ENCODE measurements around the gene RSPH10B2. TPM values are rescaled to one million over a fixed set of nuclear protein-coding genes. Genes with fewer than 3 reads are reported as not detected.
"Not testable (repeated sequence)": the region's sequence is repeated elsewhere in the genome, so short reads cannot be mapped to it uniquely, and the experiment has no call there.

The RSPH10B2 gene
- polyA plus RNA-seq, 1 of the 3 experiments (the other 2 are of a cell fraction), result 0.10 TPM

DNA sequence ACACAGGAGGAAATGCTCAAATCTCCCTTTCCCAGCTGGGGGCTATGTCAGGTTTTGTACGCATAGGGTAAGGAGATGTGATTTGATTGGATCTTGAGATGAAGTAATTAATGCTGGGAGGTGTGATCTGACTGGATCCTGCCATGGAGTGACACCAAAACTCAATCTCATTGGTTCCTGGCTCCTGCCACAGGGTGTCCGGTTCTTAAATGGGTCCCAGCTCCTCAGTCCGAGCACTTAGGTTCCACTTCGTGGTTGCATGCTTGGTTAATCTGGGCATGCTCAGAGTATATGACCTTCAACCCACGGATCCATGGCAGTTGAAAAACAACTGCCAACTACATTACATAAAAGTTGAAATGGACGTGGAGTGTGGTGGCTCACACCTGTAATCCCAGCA lies 44.1 kb upstream of the RSPH10B2 start:
- Histone ChIP-seq H4K20me1 (ENCODE audit: insufficient read depth) (no peaks in the 10 kb centered on the region), H3K4me3 (ENCODE audit: low read depth in 2 of 2, low read length in 1 of 2) (no peak overlapping the region), H3K79me2 (ENCODE audit: insufficient read depth) (peaks cover 19% of the 10 kb centered on the region), H3K27me3 (ENCODE audit: insufficient read depth) (no peaks in the 10 kb centered on the region; the same call in 1 of the 2 replicates), H3K9ac (no peak overlapping the region), H3K9me2 (no peaks in the 10 kb centered on the region), H3K27ac (ENCODE audit: low read depth in 2 of 2, low read length in 1 of 2) (no peak overlapping the region), H3K36me3 (replicated peaks in 1 of 2; ENCODE audit: control insufficient read depth in 1 of 2, insufficient read depth in 2 of 2, low read length in 1 of 2) (peaks cover 4 to 11% of the 10 kb centered on the region in 2 experiments), H3K4me2 (no peak overlapping the region), H3K4me1 (ENCODE audit: control insufficient read depth in 1 of 2, insufficient read depth in 2 of 2, low read depth in 1 of 2, low read length in 1 of 2) (peaks cover 0 to 4% of the 10 kb centered on the region in 2 experiments; a peak in 1 of 4 replicates), H3K9me3 (no peaks in the 10 kb centered on the region), H3F3A (replicated peaks; ENCODE audit: insufficient read depth) (peaks cover 8% of the 10 kb centered on the region), H2AFZ (ENCODE audit: low read depth) (no peak overlapping the region)
- WGBS (ENCODE audit: low lambda C conversion rate), result 54% methylated on average over 6 of the region's 6 CpGs
- 0 out of 2 replicates have a peak, but pooled peaks have one; percentile 23 for TF ChIP-seq GABPA (IDR thresholded peaks at IDR 0.05; ENCODE audit: low read depth)
- TF ChIP-seq NRF1 (IDR thresholded peaks at IDR 0.05; ENCODE audit: low read depth, low read length), result no peak
- ChIA-PET POLR2A (no interaction called here), CTCF (no interaction called here)
- DNase-seq, result no peak

DNA sequence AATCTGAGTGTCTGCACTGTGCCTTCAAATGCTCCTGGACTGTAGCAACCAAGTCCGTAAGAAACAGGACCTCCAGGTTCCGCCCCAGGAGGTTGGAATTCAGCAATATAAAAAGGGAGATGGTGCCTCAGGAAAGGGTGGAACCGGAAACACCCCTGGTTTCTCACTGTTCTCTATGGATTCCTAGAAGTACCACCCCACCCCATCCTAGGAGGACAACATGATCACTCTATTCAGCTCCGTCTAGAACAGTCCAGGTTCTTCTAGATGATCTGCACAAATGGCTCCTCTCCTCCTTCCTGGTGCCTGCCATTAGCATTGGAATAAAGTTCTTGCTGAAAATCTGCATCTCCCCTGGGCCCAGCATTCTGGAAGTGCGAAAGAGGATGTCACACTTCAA lies 39.5 kb upstream of the RSPH10B2 start:
- H2AFZ ChIP-seq (ENCODE audit: low read depth), result no peak overlapping the region
- CTCF ChIA-PET, result no interaction called here
- no peaks in the 10 kb centered on the region for H3K9me2 ChIP-seq
- DNase-seq, result no peak
- no peak overlapping the region for H3K27ac ChIP-seq (ENCODE audit: low read depth in 2 of 2, low read length in 1 of 2)
- no peak overlapping the region for H3K9ac ChIP-seq
- H3K27me3 ChIP-seq (ENCODE audit: insufficient read depth), result no peaks in the 10 kb centered on the region; the same call in 1 of the 2 replicates
- H3K4me3 ChIP-seq (ENCODE audit: low read depth in 2 of 2, low read length in 1 of 2), result no peak overlapping the region
- no peaks in the 10 kb centered on the region for H3K9me3 ChIP-seq
- H3K79me2 ChIP-seq (ENCODE audit: insufficient read depth), result no peaks in the 10 kb centered on the region
- 54% methylated on average over 4 of the region's 5 CpGs for WGBS (ENCODE audit: low lambda C conversion rate)
- H3F3A ChIP-seq (replicated peaks; ENCODE audit: insufficient read depth), result no peaks in the 10 kb centered on the region
- H4K20me1 ChIP-seq (ENCODE audit: insufficient read depth), result no peaks in the 10 kb centered on the region
- TF ChIP-seq, protein P1, sequence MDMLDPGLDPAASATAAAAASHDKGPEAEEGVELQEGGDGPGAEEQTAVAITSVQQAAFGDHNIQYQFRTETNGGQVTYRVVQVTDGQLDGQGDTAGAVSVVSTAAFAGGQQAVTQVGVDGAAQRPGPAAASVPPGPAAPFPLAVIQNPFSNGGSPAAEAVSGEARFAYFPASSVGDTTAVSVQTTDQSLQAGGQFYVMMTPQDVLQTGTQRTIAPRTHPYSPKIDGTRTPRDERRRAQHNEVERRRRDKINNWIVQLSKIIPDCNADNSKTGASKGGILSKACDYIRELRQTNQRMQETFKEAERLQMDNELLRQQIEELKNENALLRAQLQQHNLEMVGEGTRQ (IDR thresholded peaks at IDR 0.05; ENCODE audit: borderline replicate concordance, low read depth, low read length), result no peak
- no peak for TF ChIP-seq NRF1 (IDR thresholded peaks at IDR 0.05; ENCODE audit: low read depth, low read length)
- no peaks in the 10 kb centered on the region for H3K4me1 ChIP-seq (ENCODE audit: control insufficient read depth in 1 of 2, insufficient read depth in 2 of 2, low read depth in 1 of 2, low read length in 1 of 2)
- H3K4me2 ChIP-seq, result no peak overlapping the region
- POLR2A ChIA-PET, result no interaction called here
- H3K36me3 ChIP-seq (replicated peaks in 1 of 2; ENCODE audit: control insufficient read depth in 1 of 2, insufficient read depth in 2 of 2, low read length in 1 of 2), result no peaks in the 10 kb centered on the region

DNA sequence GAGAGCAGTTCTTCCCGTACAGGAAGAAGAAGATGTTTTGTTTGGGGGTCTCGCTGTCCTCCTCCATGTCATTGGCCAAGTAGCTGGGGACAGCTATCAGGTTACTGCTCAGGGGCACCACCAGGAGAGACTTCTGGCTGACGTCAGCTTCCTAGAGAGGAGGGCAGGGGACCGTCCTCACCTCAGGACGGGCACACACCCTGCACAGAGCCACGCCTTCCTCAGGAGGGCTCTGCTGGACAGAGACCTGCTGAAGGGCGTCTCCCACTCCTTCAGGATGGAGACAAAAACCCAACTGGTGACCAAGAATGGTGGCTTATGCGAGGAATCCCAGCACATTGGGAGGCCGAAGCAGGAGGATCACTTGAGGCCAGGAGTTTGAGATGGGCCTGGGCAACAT lies 38.0 kb upstream of the RSPH10B2 start:
- H3K36me3 ChIP-seq (replicated peaks in 1 of 2; ENCODE audit: control insufficient read depth in 1 of 2, insufficient read depth in 2 of 2, low read length in 1 of 2); H3K79me2 ChIP-seq (ENCODE audit: insufficient read depth); H3F3A ChIP-seq (replicated peaks; ENCODE audit: insufficient read depth); H3K27me3 ChIP-seq (ENCODE audit: insufficient read depth); H3K9me2 ChIP-seq; H3K4me3 ChIP-seq (ENCODE audit: low read depth in 2 of 2, low read length in 1 of 2); H3K4me2 ChIP-seq; DNase-seq; H3K4me1 ChIP-seq (ENCODE audit: control insufficient read depth in 1 of 2, insufficient read depth in 2 of 2, low read depth in 1 of 2, low read length in 1 of 2); H3K9ac ChIP-seq; H3K27ac ChIP-seq (ENCODE audit: low read depth in 2 of 2, low read length in 1 of 2); H4K20me1 ChIP-seq (ENCODE audit: insufficient read depth); H2AFZ ChIP-seq (ENCODE audit: low read depth); H3K9me3 ChIP-seq; POLR2A ChIA-PET; CTCF ChIA-PET: not testable (repeated sequence)
- 45% methylated on average over 9 of the region's 9 CpGs for WGBS (ENCODE audit: low lambda C conversion rate)

DNA sequence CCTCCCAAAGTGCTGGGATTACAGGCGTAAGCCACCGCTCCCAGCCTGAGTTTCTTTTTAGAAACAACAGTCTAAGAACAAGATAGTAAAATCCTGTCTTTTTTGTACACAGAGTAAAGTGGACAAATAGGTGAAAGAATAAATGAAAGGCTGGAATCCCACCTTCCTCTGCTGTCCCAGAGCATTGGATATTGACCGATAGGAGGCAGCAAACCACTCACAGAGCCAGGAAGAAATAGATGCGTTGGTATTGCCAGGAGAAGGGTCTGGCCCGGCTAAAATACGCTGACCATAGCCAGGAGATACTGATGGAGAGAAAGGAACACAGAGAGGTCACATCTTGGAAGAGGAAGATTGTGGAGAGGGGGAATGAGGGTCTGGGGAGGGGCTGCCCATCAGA lies 35.8 kb upstream of the RSPH10B2 start:
- no peak overlapping the region for H2AFZ ChIP-seq (ENCODE audit: low read depth)
- no peaks in the 10 kb centered on the region for H3K9me2 ChIP-seq
- H3K36me3 ChIP-seq (replicated peaks in 1 of 2; ENCODE audit: control insufficient read depth in 1 of 2, insufficient read depth in 2 of 2, low read length in 1 of 2), result no peaks in the 10 kb centered on the region
- H3K4me2 ChIP-seq, result no peak overlapping the region
- ChIA-PET POLR2A (no interaction called here), CTCF (no interaction called here)
- no peaks in the 10 kb centered on the region for H3K9me3 ChIP-seq
- peaks cover 12% of the 10 kb centered on the region; the same call in 1 of the 2 replicates for H3K27me3 ChIP-seq (ENCODE audit: insufficient read depth)
- H3K4me3 ChIP-seq (ENCODE audit: low read depth in 2 of 2, low read length in 1 of 2), result no peak overlapping the region
- no peak for DNase-seq
- H3F3A ChIP-seq (replicated peaks; ENCODE audit: insufficient read depth), result no peaks in the 10 kb centered on the region
- WGBS (ENCODE audit: low lambda C conversion rate), result 28% methylated on average over 6 of the region's 6 CpGs
- no peaks in the 10 kb centered on the region for H3K79me2 ChIP-seq (ENCODE audit: insufficient read depth)
- no peak overlapping the region for H3K27ac ChIP-seq (ENCODE audit: low read depth in 2 of 2, low read length in 1 of 2)
- TF ChIP-seq, protein P2, sequence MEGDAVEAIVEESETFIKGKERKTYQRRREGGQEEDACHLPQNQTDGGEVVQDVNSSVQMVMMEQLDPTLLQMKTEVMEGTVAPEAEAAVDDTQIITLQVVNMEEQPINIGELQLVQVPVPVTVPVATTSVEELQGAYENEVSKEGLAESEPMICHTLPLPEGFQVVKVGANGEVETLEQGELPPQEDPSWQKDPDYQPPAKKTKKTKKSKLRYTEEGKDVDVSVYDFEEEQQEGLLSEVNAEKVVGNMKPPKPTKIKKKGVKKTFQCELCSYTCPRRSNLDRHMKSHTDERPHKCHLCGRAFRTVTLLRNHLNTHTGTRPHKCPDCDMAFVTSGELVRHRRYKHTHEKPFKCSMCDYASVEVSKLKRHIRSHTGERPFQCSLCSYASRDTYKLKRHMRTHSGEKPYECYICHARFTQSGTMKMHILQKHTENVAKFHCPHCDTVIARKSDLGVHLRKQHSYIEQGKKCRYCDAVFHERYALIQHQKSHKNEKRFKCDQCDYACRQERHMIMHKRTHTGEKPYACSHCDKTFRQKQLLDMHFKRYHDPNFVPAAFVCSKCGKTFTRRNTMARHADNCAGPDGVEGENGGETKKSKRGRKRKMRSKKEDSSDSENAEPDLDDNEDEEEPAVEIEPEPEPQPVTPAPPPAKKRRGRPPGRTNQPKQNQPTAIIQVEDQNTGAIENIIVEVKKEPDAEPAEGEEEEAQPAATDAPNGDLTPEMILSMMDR (IDR thresholded peaks at IDR 0.05), result peak; percentile 21; the same call in 1 of the 2 replicates
- TF ChIP-seq MXI1 (IDR thresholded peaks at IDR 0.05; ENCODE audit: low read depth, low read length), result no peak
- H4K20me1 ChIP-seq (ENCODE audit: insufficient read depth), result no peaks in the 10 kb centered on the region
- no peak overlapping the region for H3K9ac ChIP-seq
- no peaks in the 10 kb centered on the region for H3K4me1 ChIP-seq (ENCODE audit: control insufficient read depth in 1 of 2, insufficient read depth in 2 of 2, low read depth in 1 of 2, low read length in 1 of 2)

DNA sequence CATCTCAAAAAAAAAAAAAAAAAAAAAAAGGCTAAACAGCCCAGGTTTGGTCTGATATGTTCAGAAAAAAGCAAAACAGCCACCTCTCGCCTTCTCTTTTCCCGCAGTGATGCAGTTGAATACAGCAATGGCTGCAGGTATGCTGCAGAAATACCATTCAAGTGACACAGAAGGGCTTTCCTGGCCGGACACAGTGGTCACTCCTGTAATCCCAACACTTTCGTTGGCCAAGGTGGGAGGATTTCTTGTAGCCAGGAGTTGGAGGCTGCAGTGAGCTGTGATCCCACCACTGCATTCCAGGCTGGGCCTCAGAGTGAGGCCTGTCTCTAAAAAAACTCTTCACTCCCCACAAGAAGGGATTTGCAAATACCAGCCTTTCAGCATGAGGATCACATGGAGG lies 29.6 kb upstream of the RSPH10B2 start:
- H3K9me2 ChIP-seq, POLR2A ChIA-PET: not testable (repeated sequence)

More for the DNA sequence above, 29.6 kb upstream of the RSPH10B2 start:
- H3K36me3 ChIP-seq (replicated peaks in 1 of 2; ENCODE audit: control insufficient read depth in 1 of 2, insufficient read depth in 2 of 2, low read length in 1 of 2); H3K4me1 ChIP-seq (ENCODE audit: control insufficient read depth in 1 of 2, insufficient read depth in 2 of 2, low read depth in 1 of 2, low read length in 1 of 2); H3K27ac ChIP-seq (ENCODE audit: low read depth in 2 of 2, low read length in 1 of 2); H3K4me3 ChIP-seq (ENCODE audit: low read depth in 2 of 2, low read length in 1 of 2); H4K20me1 ChIP-seq (ENCODE audit: insufficient read depth); H3K9ac ChIP-seq; H3K79me2 ChIP-seq (ENCODE audit: insufficient read depth); H3K9me3 ChIP-seq; CTCF ChIA-PET; H3F3A ChIP-seq (replicated peaks; ENCODE audit: insufficient read depth); H2AFZ ChIP-seq (ENCODE audit: low read depth); H3K4me2 ChIP-seq; DNase-seq: not testable (repeated sequence)
- WGBS (ENCODE audit: low lambda C conversion rate), result 51% methylated on average over 4 of the region's 4 CpGs
- peaks cover 12% of the 10 kb centered on the region; the same call in 1 of the 2 replicates for H3K27me3 ChIP-seq (ENCODE audit: insufficient read depth)

Data from SK-N-SH (cell line).